ENCODE data around the gene DAD1. TPM values are rescaled to one million over a fixed set of nuclear protein-coding genes. Genes with fewer than 3 reads are reported as not detected.
"Not testable (repeated sequence)": the region's sequence is repeated elsewhere in the genome, so short reads cannot be mapped to it uniquely, and the experiment has no call there.

DAD1 gene
- total and polyA plus RNA-seq, 9 donors, result 117 to 310 (median 143) TPM

GRCh38 chr14:22545842-22546721, 42.9 kb downstream of the DAD1 start:
- Histone ChIP-seq H3K4me1 (ENCODE audit: insufficient read depth) (peaks cover 2% of the 10 kb centered on the region), H3K27me3 (no peaks in the 10 kb centered on the region), H3K9me3 (no peaks in the 10 kb centered on the region), H3K27ac (peak overlapping the region in 1 of 2 donors; percentile 16), H3K4me3 (no peak overlapping the region), H3K36me3 (no peaks in the 10 kb centered on the region)
- 12 to 23% (median 19%) methylated on average over 9 of the region's 9 CpGs for WGBS, 3 donors
- no peak for TF ChIP-seq EP300 (IDR thresholded peaks at IDR 0.05)
- TF ChIP-seq POLR2A (IDR thresholded peaks at IDR 0.05), result no peak
- no peak for TF ChIP-seq CTCF (IDR thresholded peaks at IDR 0.05)
- intact Hi-C loops (cut with DNase I), result loop anchor here in 1 of 4 donors (5.0 kb wide), 1 partner anchor 159 kb away; no protein-coding TSS in a partner anchor
- no peak for DNase-seq

- WGBS, 3 donors, result 69 to 96% (median 84%) methylated on average over 8 of the region's 8 CpGs
- H3K27ac ChIP-seq, result no peak overlapping the region
- no peaks in the 10 kb centered on the region for H3K9me3 ChIP-seq
- peaks cover 2% of the 10 kb centered on the region for H3K4me1 ChIP-seq (ENCODE audit: insufficient read depth)
- H3K27me3 ChIP-seq, result no peaks in the 10 kb centered on the region
- intact Hi-C loops (cut with DNase I), result loop anchor here in 1 of 4 donors (5.0 kb wide), 1 partner anchor 158 kb away; no protein-coding TSS in a partner anchor
- H3K36me3 ChIP-seq, result no peaks in the 10 kb centered on the region
- no peak overlapping the region for H3K4me3 ChIP-seq
- TF ChIP-seq EP300 (IDR thresholded peaks at IDR 0.05) (no peak), CTCF (IDR thresholded peaks at IDR 0.05) (no peak), POLR2A (IDR thresholded peaks at IDR 0.05) (no peak)
- DNase-seq, result no peak
Observed at GRCh38 chr14:22544881-22545420, 44.1 kb downstream of the DAD1 start.

GRCh38 chr14:22544406-22544805, 44.6 kb downstream of the DAD1 start:
- H3K4me1 ChIP-seq (ENCODE audit: insufficient read depth), result peaks cover 2% of the 10 kb centered on the region
- intact Hi-C loops (cut with DNase I), result no loop called here
- no peaks in the 10 kb centered on the region for H3K9me3 ChIP-seq
- H3K27me3 ChIP-seq, result no peaks in the 10 kb centered on the region
- H3K4me3 ChIP-seq, result no peak overlapping the region
- no peak overlapping the region for H3K27ac ChIP-seq
- TF ChIP-seq POLR2A (IDR thresholded peaks at IDR 0.05) (no peak), CTCF (IDR thresholded peaks at IDR 0.05) (no peak), EP300 (IDR thresholded peaks at IDR 0.05) (no peak)
- H3K36me3 ChIP-seq, result no peaks in the 10 kb centered on the region
- 88 to 98% (median 94%) methylated on average over 2 of the region's 2 CpGs for WGBS, 3 donors
- DNase-seq, result no peak

GRCh38 chr14:22543570-22544357, 45.3 kb downstream of the DAD1 start:
- H3K36me3 ChIP-seq; H3K9me3 ChIP-seq; H3K4me1 ChIP-seq (ENCODE audit: insufficient read depth); H3K4me3 ChIP-seq; H3K27ac ChIP-seq; H3K27me3 ChIP-seq; DNase-seq; intact Hi-C loops (cut with DNase I): not testable (repeated sequence)
- WGBS, 3 donors, result 97% methylated on average over 13 of the region's 13 CpGs
